HG03025 (cell line): ENCODE measurements around the gene AP1B1.

Source experiments
- ATAC-seq: cut with Tn5 transposase; IDR thresholded peaks from one replicate; pipeline ENCODE4 v1.9.1; 2021; ENCODE audit warnings: mild to moderate bottlenecking, moderate library complexity; ENCODE audit not compliant: unreplicated experiment, low FRiP score

AP1B1 gene

GRCh38 chr22:29302681-29303465 is 85.5 kb downstream of the AP1B1 start:
- ATAC-seq, result no peak

GRCh38 chr22:29302402-29302680 is 86.0 kb downstream of the AP1B1 start:
- ATAC-seq, result no peak

GRCh38 chr22:29301716-29302401 is 86.5 kb downstream of the AP1B1 start:
- ATAC-seq, result no peak

GRCh38 chr22:29300807-29301601 is 87.4 kb downstream of the AP1B1 start:
- no peak for ATAC-seq

GRCh38 chr22:29300467-29300806 is 87.9 kb downstream of the AP1B1 start:
- ATAC-seq, result no peak

- ATAC-seq, result no peak
Measured at GRCh38 chr22:29299136-29299900, 89.1 kb downstream of the AP1B1 start.

GRCh38 chr22:29298641-29299040 is 89.7 kb downstream of the AP1B1 start:
- ATAC-seq, result no peak

- no peak for ATAC-seq
Measured at GRCh38 chr22:29292379-29292778, 96.0 kb downstream of the AP1B1 start.

GRCh38 chr22:29291215-29291614 is 97.2 kb downstream of the AP1B1 start:
- ATAC-seq, result no peak

- no peak for ATAC-seq
Measured at GRCh38 chr22:29290061-29290460, 98.3 kb downstream of the AP1B1 start.

- ATAC-seq, result no peak
Measured at GRCh38 chr22:29288837-29289236, 99.5 kb downstream of the AP1B1 start.

GRCh38 chr22:29284196-29284595 is 104.2 kb downstream of the AP1B1 start:
- no peak for ATAC-seq

- ATAC-seq, result no peak
Measured at GRCh38 chr22:29277927-29278326, 110.4 kb downstream of the AP1B1 start.
